Neuronal stem cell (in vitro differentiated cells): ENCODE results near the gene RPL13A. TPM values are rescaled to one million over a fixed set of nuclear protein-coding genes. Genes with fewer than 3 reads are reported as not detected.

Experiments
- DNase-seq: peaks from one replicate; pipeline ENCODE4 v3.0.0-alpha.2; 2013; ENCODE audit warnings: low spot score
- H2AFZ ChIP-seq: one replicate; pipeline ENCODE4 v1.6.1; 2013; ENCODE audit warnings: mild to moderate bottlenecking, low read length, inconsistent platforms
- H2AK5ac ChIP-seq: 2 replicates; pipeline ENCODE4 v1.6.1; 2013; ENCODE audit warnings: low read depth, mild to moderate bottlenecking, inconsistent platforms, low read length, moderate library complexity, mixed read lengths
- H2BK120ac ChIP-seq: 2 replicates; pipeline ENCODE4 v1.6.1; 2013; ENCODE audit warnings: low read depth, mild to moderate bottlenecking, inconsistent platforms, low read length, moderate library complexity, mixed read lengths
- H2BK12ac ChIP-seq: one replicate; pipeline ENCODE4 v1.6.1; 2013; ENCODE audit warnings: low read length, inconsistent platforms
- H2BK15ac ChIP-seq: 2 replicates; pipeline ENCODE4 v1.6.1; 2013; ENCODE audit warnings: mild to moderate bottlenecking, low read length, inconsistent platforms, mixed read lengths
- H2BK5ac ChIP-seq: one replicate; pipeline ENCODE4 v1.6.1; 2013; ENCODE audit warnings: inconsistent platforms, mild to moderate bottlenecking, low read length, moderate library complexity
- H3K14ac ChIP-seq: one replicate; pipeline ENCODE4 v1.6.1; 2013; ENCODE audit warnings: low read length, inconsistent platforms
- H3K18ac ChIP-seq: 2 replicates; pipeline ENCODE4 v1.6.1; 2013; ENCODE audit warnings: low read length, inconsistent platforms
- H3K23ac ChIP-seq: 2 replicates; pipeline ENCODE4 v1.6.1; 2013; ENCODE audit warnings: low read depth, mild to moderate bottlenecking, mixed read lengths, low read length, inconsistent platforms; ENCODE audit not compliant: poor library complexity
- H3K27ac ChIP-seq: replicated peaks from 3 replicates; pipeline ENCODE4 v1.5.1; 2013; ENCODE audit warnings: low read length, inconsistent platforms
- H3K27me3 ChIP-seq, 3 experiments: 2 replicates each; pipeline ENCODE4 v1.6.1; 2013; ENCODE audit warnings: low read length in 3 of 3, mild to moderate bottlenecking in 2 of 3, inconsistent platforms in 1 of 3, low read depth in 1 of 3, mixed read lengths in 1 of 3, moderate library complexity in 1 of 3; ENCODE audit not compliant: control insufficient read depth in 3 of 3, insufficient read depth in 3 of 3
- H3K36me3 ChIP-seq, 2 donors: replicated peaks in 1 of 2; 2 replicates each; pipeline ENCODE4 v1.6.1; 2013; ENCODE audit warnings: low read length in 2 of 2; ENCODE audit not compliant: control insufficient read depth in 2 of 2, insufficient read depth in 2 of 2
- H3K4ac ChIP-seq: 2 replicates; pipeline ENCODE4 v1.6.1; 2013; ENCODE audit warnings: inconsistent platforms, mild to moderate bottlenecking, low read length, moderate library complexity
- H3K4me1 ChIP-seq, 2 donors: 1 replicate in 1 of 2; 2 replicates in 1 of 2; pipeline ENCODE4 v1.6.1; 2013; ENCODE audit warnings: low read length in 2 of 2, low read depth in 1 of 2; ENCODE audit not compliant: control insufficient read depth in 2 of 2, insufficient read depth in 1 of 2
- H3K4me2 ChIP-seq: one replicate; pipeline ENCODE4 v1.6.1; 2013; ENCODE audit warnings: mild to moderate bottlenecking, low read length, inconsistent platforms; ENCODE audit not compliant: insufficient read depth, poor library complexity, severe bottlenecking
- H3K4me3 ChIP-seq, 2 donors: 2 replicates each; pipeline ENCODE4 v1.5.1; 2013; ENCODE audit warnings: low read length in 2 of 2, mild to moderate bottlenecking in 2 of 2, inconsistent platforms in 1 of 2, moderate library complexity in 1 of 2
- H3K79me1 ChIP-seq: one replicate; pipeline ENCODE4 v1.6.1; 2013; ENCODE audit warnings: low read depth, mild to moderate bottlenecking, inconsistent platforms, low read length, moderate library complexity
- H3K9ac ChIP-seq: one replicate; pipeline ENCODE4 v1.6.1; 2013; ENCODE audit warnings: mild to moderate bottlenecking, low read depth, low read length, inconsistent platforms; ENCODE audit not compliant: poor library complexity
- H3K9me3 ChIP-seq, 2 donors: replicated peaks in 1 of 2; 2 replicates each; pipeline versions ENCODE3 to v1.6.1; 2013; ENCODE audit warnings: low read length in 2 of 2, mild to moderate bottlenecking in 2 of 2, inconsistent platforms in 1 of 2, low read depth in 1 of 2, mixed read lengths in 1 of 2, moderate library complexity in 1 of 2; ENCODE audit not compliant: control insufficient read depth in 2 of 2, insufficient read depth in 1 of 2
- H4K8ac ChIP-seq: one replicate; pipeline ENCODE4 v1.6.1; 2013; ENCODE audit warnings: low read depth, mild to moderate bottlenecking, inconsistent platforms, low read length, moderate library complexity
- H4K91ac ChIP-seq: one replicate; pipeline ENCODE4 v1.6.1; 2013; ENCODE audit warnings: low read length, low read depth, mild to moderate bottlenecking, inconsistent platforms; ENCODE audit not compliant: poor library complexity
- WGBS, 2 donors: extraction: QIAGEN DNeasy Blood & Tissue Kit; methylation state at CpG; one replicate each; pipeline ENCODE4 v1.1.7; 2013; ENCODE audit warnings: missing lambda C conversion rate in 2 of 2, mixed read lengths in 1 of 2; ENCODE audit not compliant: insufficient read length in 2 of 2, insufficient replicate concordance in 1 of 2; ENCODE audit errors: extremely low coverage in 2 of 2; 5-methylcytosine and 5-hydroxymethylcytosine counted together
- small RNA-seq: library from polyadenylated mRNA; stranded (forward); fragments of <200 nt; extraction: miRNeasy Mini kit (QIAGEN cat#:217004); gene quantifications from one replicate; pipeline ENCODE3, GENCODE V24; 2013; ENCODE audit not compliant: insufficient read depth

The RPL13A gene

GRCh38 chr19:49536921-49537462, 49.6 kb downstream of the RPL13A start:
- Histone ChIP-seq H2BK12ac (no peak overlapping the region), H3K79me1 (no peaks in the 10 kb centered on the region), H3K36me3 (peaks cover 5 to 33% of the 10 kb centered on the region in 2 donors), H3K14ac (no peak overlapping the region), H3K18ac (no peak overlapping the region), H3K23ac (peak overlapping the region; percentile 91), H3K27ac (no peak overlapping the region), H3K9ac (no peak overlapping the region), H2BK15ac (peak overlapping the region; percentile 26), H2BK120ac (no peak overlapping the region), H3K4me2 (no peak overlapping the region), H2AFZ (no peak overlapping the region), H3K4me3 (no peak overlapping the region), H3K4ac (no peak overlapping the region), H4K91ac (no peak overlapping the region), H2BK5ac (no peak overlapping the region), H4K8ac (no peak overlapping the region), H3K4me1 (peaks cover 4 to 7% of the 10 kb centered on the region in 2 donors), H3K9me3 (no peaks in the 10 kb centered on the region), H2AK5ac (no peak overlapping the region), H3K27me3 (peaks cover 0 to 12% (median 0%) of the 10 kb centered on the region in 3 experiments)
- DNase-seq, result no peak
- WGBS, 2 donors, result no CpG with 5 or more reads among the region's 22 CpGs

- H3K4me2 ChIP-seq, result peak overlapping the region; percentile 11
- no CpG with 5 or more reads among the region's 5 CpGs for WGBS, 2 donors
- H3K14ac ChIP-seq, result no peak overlapping the region
- no peak overlapping the region for H3K9ac ChIP-seq
- no peak overlapping the region for H4K8ac ChIP-seq
- no peaks in the 10 kb centered on the region for H3K79me1 ChIP-seq
- peaks cover 0 to 7% (median 0%) of the 10 kb centered on the region in 3 experiments for H3K27me3 ChIP-seq
- H3K4ac ChIP-seq, result no peak overlapping the region
- no peak for DNase-seq
- no peaks in the 10 kb centered on the region for H3K9me3 ChIP-seq
- peaks cover 1 to 7% of the 10 kb centered on the region in 2 donors for H3K4me1 ChIP-seq
- no peak overlapping the region for H2BK12ac ChIP-seq
- no peak overlapping the region for H2BK15ac ChIP-seq
- H3K4me3 ChIP-seq, result no peak overlapping the region
- no peak overlapping the region for H3K27ac ChIP-seq
- H2BK5ac ChIP-seq, result peak overlapping the region; percentile 39
- no peak overlapping the region for H2AFZ ChIP-seq
- H2AK5ac ChIP-seq, result no peak overlapping the region
- H4K91ac ChIP-seq, result no peak overlapping the region
- H3K18ac ChIP-seq, result no peak overlapping the region
- peaks cover 5 to 28% of the 10 kb centered on the region in 2 donors for H3K36me3 ChIP-seq
- H2BK120ac ChIP-seq, result no peak overlapping the region
- no peak overlapping the region for H3K23ac ChIP-seq
These were observed 51.2 kb downstream of the RPL13A start for GRCh38 chr19:49538643-49539042.

GRCh38 chr19:49539192-49539952, 52.0 kb downstream of the RPL13A start:
- Histone ChIP-seq H3K4ac (no peak overlapping the region), H2BK15ac (no peak overlapping the region), H3K36me3 (peaks cover 5 to 28% of the 10 kb centered on the region in 2 donors), H3K9me3 (no peaks in the 10 kb centered on the region), H4K91ac (no peak overlapping the region), H2BK120ac (no peak overlapping the region), H3K4me3 (no peak overlapping the region), H3K9ac (no peak overlapping the region), H3K27ac (no peak overlapping the region), H2AK5ac (no peak overlapping the region), H3K18ac (no peak overlapping the region), H3K4me2 (no peak overlapping the region), H4K8ac (no peak overlapping the region), H2BK12ac (no peak overlapping the region), H3K79me1 (no peaks in the 10 kb centered on the region), H3K4me1 (peaks cover 0 to 7% of the 10 kb centered on the region in 2 donors), H3K27me3 (peaks cover 0 to 4% (median 0%) of the 10 kb centered on the region in 3 experiments), H3K14ac (no peak overlapping the region), H2BK5ac (peak overlapping the region; percentile 39), H2AFZ (no peak overlapping the region), H3K23ac (no peak overlapping the region)
- WGBS, 2 donors, result no CpG with 5 or more reads among the region's 13 CpGs
- DNase-seq, result no peak

Small RNA genes within 50 kb of the gene (small RNA-seq; reads per million reads assigned to genes)
- gene COX6CP7 (not detected), gene MIR150 (3.9 reads per million, percentile 6 among the genes with 10 or more reads in this experiment), gene SNORD32A (not detected), gene SNORD33 (not detected), gene SNORD34 (not detected), gene SNORD35A (not detected), gene SNORD35B (not detected)
